ENCODE measurements around the gene CHMP2A. TPM values are rescaled to one million over a fixed set of nuclear protein-coding genes. Genes with fewer than 3 reads are reported as not detected.

CHMP2A gene
- polyA plus RNA-seq, 1 donor from 2014 or later, result 189 TPM

- Histone ChIP-seq H3K79me2 (replicated peaks; ENCODE audit: insufficient read depth, low read length) (peaks cover 33% of the 10 kb centered on the region), H2AFZ (ENCODE audit: low read depth, low read length) (no peak overlapping the region), H3K4me3 (ENCODE audit: low read length) (peak overlapping the region; percentile 96)
These were observed 8.8 kb downstream of the CHMP2A start for GRCh38 chr19:58546019-58546530.

GRCh38 chr19:58545286-58546018 lies 9.5 kb downstream of the CHMP2A start:
- Histone ChIP-seq H4K20me1 (ENCODE audit: insufficient read depth) (peaks cover 39% of the 10 kb centered on the region), H3K27ac (ENCODE audit: low read length) (peak overlapping the region; percentile 71), H3K4me2 (ENCODE audit: low read length) (peak overlapping the region; percentile 72), H3K9me3 (ENCODE audit: low read length) (no peaks in the 10 kb centered on the region), H3K9me2 (ENCODE audit: insufficient read depth, low read length) (no peaks in the 10 kb centered on the region), H2AFZ (ENCODE audit: low read depth, low read length) (no peak overlapping the region), H3K36me3 (ENCODE audit: insufficient read depth, low read length) (no peaks in the 10 kb centered on the region), H3K4me3 (ENCODE audit: low read length) (peak overlapping the region; percentile 96), H3K9ac (ENCODE audit: low read length) (peak overlapping the region; percentile 81), H3K27me3 (ENCODE audit: insufficient read depth, low read depth, low read length) (peaks cover 2% of the 10 kb centered on the region), H3K79me2 (replicated peaks; ENCODE audit: insufficient read depth, low read length) (peaks cover 33% of the 10 kb centered on the region), H3F3A (ENCODE audit: insufficient read depth, low read length, poor library complexity, severe bottlenecking) (no peaks in the 10 kb centered on the region)
- no peak for TF ChIP-seq POLR2AphosphoS5 (IDR thresholded peaks at IDR 0.05)
- no peak for TF ChIP-seq MXI1 (conservative IDR thresholded peaks at IDR 0.05; ENCODE audit: poor library complexity, severe bottlenecking)
- no peak for TF ChIP-seq EZH2 (IDR thresholded peaks at IDR 0.05; ENCODE audit: borderline replicate concordance, insufficient read depth, low read length, poor library complexity, severe bottlenecking)
- TF ChIP-seq RAD21 (conservative IDR thresholded peaks at IDR 0.05), result no peak
- TF ChIP-seq TAF1 (IDR thresholded peaks at IDR 0.05; ENCODE audit: low read depth), result no peak
- no peak for TF ChIP-seq SMC3 (conservative IDR thresholded peaks at IDR 0.05; ENCODE audit: poor library complexity)
- no peak for TF ChIP-seq EP300 (conservative IDR thresholded peaks at IDR 0.05; ENCODE audit: poor library complexity, severe bottlenecking)
- TF ChIP-seq REST (IDR thresholded peaks at IDR 0.05; ENCODE audit: borderline replicate concordance), result no peak
- TF ChIP-seq CTCF (IDR thresholded peaks at IDR 0.05; ENCODE audit: poor library complexity, severe bottlenecking), result no peak

More at GRCh38 chr19:58546019-58546530, 8.8 kb downstream of the CHMP2A start:
- no peak overlapping the region for H3K27ac ChIP-seq (ENCODE audit: low read length)
- peaks cover 39% of the 10 kb centered on the region for H4K20me1 ChIP-seq (ENCODE audit: insufficient read depth)
- no peaks in the 10 kb centered on the region for H3K36me3 ChIP-seq (ENCODE audit: insufficient read depth, low read length)
- TF ChIP-seq EP300 (conservative IDR thresholded peaks at IDR 0.05; ENCODE audit: poor library complexity, severe bottlenecking) (no peak), MXI1 (conservative IDR thresholded peaks at IDR 0.05; ENCODE audit: poor library complexity, severe bottlenecking) (no peak), SMC3 (conservative IDR thresholded peaks at IDR 0.05; ENCODE audit: poor library complexity) (no peak), POLR2AphosphoS5 (IDR thresholded peaks at IDR 0.05) (no peak), REST (IDR thresholded peaks at IDR 0.05; ENCODE audit: borderline replicate concordance) (no peak), EZH2 (IDR thresholded peaks at IDR 0.05; ENCODE audit: borderline replicate concordance, insufficient read depth, low read length, poor library complexity, severe bottlenecking) (no peak), RAD21 (conservative IDR thresholded peaks at IDR 0.05) (no peak)
- peak overlapping the region; percentile 81 for H3K9ac ChIP-seq (ENCODE audit: low read length)
- peak overlapping the region; percentile 72 for H3K4me2 ChIP-seq (ENCODE audit: low read length)
- no peaks in the 10 kb centered on the region for H3K9me2 ChIP-seq (ENCODE audit: insufficient read depth, low read length)
- H3K27me3 ChIP-seq (ENCODE audit: insufficient read depth, low read depth, low read length), result no peaks in the 10 kb centered on the region
- no peaks in the 10 kb centered on the region for H3K9me3 ChIP-seq (ENCODE audit: low read length)
- no peaks in the 10 kb centered on the region for H3F3A ChIP-seq (ENCODE audit: insufficient read depth, low read length, poor library complexity, severe bottlenecking)
